PFSK-1 (cell line): ENCODE results near the gene HECTD4.

ENCODE experiments used
- FOXP2 ChIP-seq: optimal IDR thresholded peaks from 2 replicates; pipeline ENCODE3; 2011; ENCODE audit warnings: borderline replicate concordance, control low read depth, inconsistent platforms; ENCODE audit not compliant: insufficient read depth; ENCODE audit errors: extremely low read length, extremely low read depth
- POLR2AphosphoS5 ChIP-seq: IDR thresholded peaks from 2 replicates; pipeline ENCODE4 v1.6.1; 2012; ENCODE audit warnings: low read depth, mild to moderate bottlenecking, control low read depth, low read length, moderate library complexity
- SIN3A ChIP-seq: IDR thresholded peaks from 2 replicates; pipeline ENCODE4 v1.6.1; 2012; ENCODE audit warnings: mild to moderate bottlenecking, low read length, moderate library complexity, borderline replicate concordance; ENCODE audit not compliant: insufficient read depth
- TAF1 ChIP-seq: IDR thresholded peaks from 2 replicates; pipeline ENCODE4 v1.6.1; 2012; ENCODE audit warnings: low read length, control low read depth, borderline replicate concordance; ENCODE audit not compliant: insufficient read depth
- TF ChIP-seq, protein P1 (sequence below), 2 experiments: IDR thresholded peaks; 2 replicates each; pipeline versions ENCODE4 v1.6.1 to v1.8.0; 2011 to 2012; ENCODE audit warnings: low read depth in 2 of 2, low read length in 2 of 2, control low read depth in 1 of 2, inconsistent platforms in 1 of 2, mild to moderate bottlenecking in 1 of 2, moderate library complexity in 1 of 2; ENCODE audit not compliant: insufficient read depth in 1 of 2

DNA sequence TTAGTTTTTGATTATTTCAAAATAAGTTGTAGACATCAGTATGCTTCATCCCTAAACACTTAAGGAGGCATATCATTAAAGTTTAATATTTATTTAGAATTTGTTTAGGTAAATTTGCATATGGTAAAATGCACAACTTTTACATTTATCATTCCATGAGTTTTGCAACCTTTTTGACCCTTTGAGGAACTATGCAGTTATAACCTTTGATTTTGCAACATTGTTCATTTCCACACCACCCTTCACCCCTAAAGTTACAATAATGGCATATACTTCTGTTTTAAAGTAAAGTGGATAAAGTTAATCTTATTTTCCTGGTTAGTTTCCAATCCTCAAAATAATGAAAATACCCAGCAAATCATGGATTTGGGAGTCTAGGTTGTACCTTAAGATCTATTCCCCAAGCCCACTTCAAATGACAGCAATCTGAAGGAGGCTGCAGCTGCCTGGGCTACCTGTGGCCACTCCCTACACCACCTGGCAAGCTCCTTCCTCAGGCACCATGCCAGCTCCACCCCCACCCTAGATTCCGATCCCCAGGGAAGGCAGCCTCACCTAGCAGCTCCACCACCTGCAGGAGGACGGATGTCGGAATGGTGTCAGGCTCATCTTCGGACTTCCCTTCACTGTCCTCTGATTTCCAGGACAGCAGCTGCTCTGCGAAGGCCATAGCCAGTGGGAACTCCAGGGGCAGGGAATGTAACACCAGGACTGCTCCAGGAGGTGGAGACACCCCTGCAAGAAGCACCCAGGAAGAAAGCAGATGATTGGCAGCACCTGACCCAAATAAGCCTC lies 191.8 kb downstream of the HECTD4 start:
- TF ChIP-seq SIN3A (no peak), POLR2AphosphoS5 (no peak), TAF1 (no peak), FOXP2 (no peak)
- TF ChIP-seq, protein P1, sequence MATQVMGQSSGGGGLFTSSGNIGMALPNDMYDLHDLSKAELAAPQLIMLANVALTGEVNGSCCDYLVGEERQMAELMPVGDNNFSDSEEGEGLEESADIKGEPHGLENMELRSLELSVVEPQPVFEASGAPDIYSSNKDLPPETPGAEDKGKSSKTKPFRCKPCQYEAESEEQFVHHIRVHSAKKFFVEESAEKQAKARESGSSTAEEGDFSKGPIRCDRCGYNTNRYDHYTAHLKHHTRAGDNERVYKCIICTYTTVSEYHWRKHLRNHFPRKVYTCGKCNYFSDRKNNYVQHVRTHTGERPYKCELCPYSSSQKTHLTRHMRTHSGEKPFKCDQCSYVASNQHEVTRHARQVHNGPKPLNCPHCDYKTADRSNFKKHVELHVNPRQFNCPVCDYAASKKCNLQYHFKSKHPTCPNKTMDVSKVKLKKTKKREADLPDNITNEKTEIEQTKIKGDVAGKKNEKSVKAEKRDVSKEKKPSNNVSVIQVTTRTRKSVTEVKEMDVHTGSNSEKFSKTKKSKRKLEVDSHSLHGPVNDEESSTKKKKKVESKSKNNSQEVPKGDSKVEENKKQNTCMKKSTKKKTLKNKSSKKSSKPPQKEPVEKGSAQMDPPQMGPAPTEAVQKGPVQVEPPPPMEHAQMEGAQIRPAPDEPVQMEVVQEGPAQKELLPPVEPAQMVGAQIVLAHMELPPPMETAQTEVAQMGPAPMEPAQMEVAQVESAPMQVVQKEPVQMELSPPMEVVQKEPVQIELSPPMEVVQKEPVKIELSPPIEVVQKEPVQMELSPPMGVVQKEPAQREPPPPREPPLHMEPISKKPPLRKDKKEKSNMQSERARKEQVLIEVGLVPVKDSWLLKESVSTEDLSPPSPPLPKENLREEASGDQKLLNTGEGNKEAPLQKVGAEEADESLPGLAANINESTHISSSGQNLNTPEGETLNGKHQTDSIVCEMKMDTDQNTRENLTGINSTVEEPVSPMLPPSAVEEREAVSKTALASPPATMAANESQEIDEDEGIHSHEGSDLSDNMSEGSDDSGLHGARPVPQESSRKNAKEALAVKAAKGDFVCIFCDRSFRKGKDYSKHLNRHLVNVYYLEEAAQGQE (IDR thresholded peaks at IDR 0.05; ENCODE audit: insufficient read depth in 1 of 2, low read depth in 2 of 2, low read length in 2 of 2) = no peak
